Subcutaneous abdominal adipose tissue (tissue), 5 donors: ENCODE results near the gene RALGDS.
"Not testable (repeated sequence)": the region's sequence is repeated elsewhere in the genome, so short reads cannot be mapped to it uniquely, and the experiment has no call there.

Source experiments
- H3K27ac ChIP-seq: one replicate; pipeline ENCODE4 v1.7.0; 2013; ENCODE audit warnings: low read depth, mild to moderate bottlenecking, inconsistent platforms, low read length, moderate library complexity
- H3K27me3 ChIP-seq, 5 donors: one replicate each; pipeline ENCODE4 v1.7.0; 2013; ENCODE audit warnings: low read length in 5 of 5, inconsistent platforms in 1 of 5; ENCODE audit not compliant: control insufficient read depth in 5 of 5, insufficient read depth in 4 of 5
- H3K36me3 ChIP-seq, 5 donors: one replicate each; pipeline ENCODE4 v1.7.0; 2013; ENCODE audit warnings: low read length in 5 of 5; ENCODE audit not compliant: control insufficient read depth in 5 of 5, insufficient read depth in 5 of 5
- H3K4me1 ChIP-seq, 5 donors: one replicate each; pipeline ENCODE4 v1.7.0; 2013; ENCODE audit warnings: low read length in 5 of 5, mild to moderate bottlenecking in 3 of 5, moderate library complexity in 1 of 5; ENCODE audit not compliant: control insufficient read depth in 5 of 5, insufficient read depth in 5 of 5
- H3K4me3 ChIP-seq, 5 donors: one replicate each; pipeline ENCODE4 v1.7.0; 2013; ENCODE audit warnings: low read length in 5 of 5, low read depth in 1 of 5
- H3K9ac ChIP-seq, 5 donors: one replicate each; pipeline ENCODE4 v1.7.0; 2013; ENCODE audit warnings: low read length in 5 of 5, mild to moderate bottlenecking in 4 of 5, moderate library complexity in 3 of 5
- H3K9me3 ChIP-seq, 5 donors: one replicate each; pipeline ENCODE4 v1.7.0; 2013; ENCODE audit warnings: low read length in 5 of 5; ENCODE audit not compliant: control insufficient read depth in 5 of 5
- donor health status: healthy.
- donor health status: healthy.
- donor health status: healthy.
- donor health status: healthy.
- donor health status: healthy.

The RALGDS gene

GRCh38 chr9:133067813-133068212 is 53.2 kb downstream of the RALGDS start:
- Histone ChIP-seq H3K4me3 (no peak overlapping the region), H3K27me3 (no peaks in the 10 kb centered on the region), H3K27ac (no peak overlapping the region), H3K4me1 (no peaks in the 10 kb centered on the region), H3K9ac (no peak overlapping the region), H3K36me3 (peaks cover 0 to 4% (median 2%) of the 10 kb centered on the region in 5 donors), H3K9me3 (no peaks in the 10 kb centered on the region)

- Histone ChIP-seq H3K9me3 (no peaks in the 10 kb centered on the region), H3K4me3 (no peak overlapping the region), H3K27ac (no peak overlapping the region), H3K27me3 (no peaks in the 10 kb centered on the region), H3K36me3 (peaks cover 0 to 4% (median 2%) of the 10 kb centered on the region in 5 donors), H3K4me1 (no peaks in the 10 kb centered on the region), H3K9ac (no peak overlapping the region)
Measured at GRCh38 chr9:133067006-133067405, 54.0 kb downstream of the RALGDS start.

- H3K4me1 ChIP-seq, result peaks cover 0 to 1% (median 1%) of the 10 kb centered on the region in 5 donors
Measured at GRCh38 chr9:133066181-133066983, 54.7 kb downstream of the RALGDS start.

GRCh38 chr9:133065070-133065388 is 56.0 kb downstream of the RALGDS start:
- H3K27ac ChIP-seq, result no peak overlapping the region
- peaks cover 0 to 4% (median 2%) of the 10 kb centered on the region in 5 donors for H3K36me3 ChIP-seq
- peaks cover 0 to 7% (median 5%) of the 10 kb centered on the region in 5 donors for H3K4me1 ChIP-seq
- H3K9ac ChIP-seq, result no peak overlapping the region
- H3K27me3 ChIP-seq, result no peaks in the 10 kb centered on the region
- no peak overlapping the region for H3K4me3 ChIP-seq
- no peaks in the 10 kb centered on the region for H3K9me3 ChIP-seq

More at GRCh38 chr9:133066181-133066983, 54.7 kb downstream of the RALGDS start:
- no peak overlapping the region for H3K27ac ChIP-seq
- H3K9me3 ChIP-seq, result no peaks in the 10 kb centered on the region
- H3K36me3 ChIP-seq, result peaks cover 0 to 4% (median 2%) of the 10 kb centered on the region in 5 donors
- no peak overlapping the region for H3K4me3 ChIP-seq
- H3K9ac ChIP-seq, result no peak overlapping the region
- no peaks in the 10 kb centered on the region for H3K27me3 ChIP-seq

GRCh38 chr9:133064241-133065069 is 56.6 kb downstream of the RALGDS start:
- H3K4me3 ChIP-seq, result no peak overlapping the region
- no peak overlapping the region for H3K27ac ChIP-seq
- no peaks in the 10 kb centered on the region for H3K9me3 ChIP-seq
- no peak overlapping the region for H3K9ac ChIP-seq
- H3K36me3 ChIP-seq, result peaks cover 0 to 4% (median 2%) of the 10 kb centered on the region in 5 donors
- peaks cover 0 to 12% (median 6%) of the 10 kb centered on the region in 5 donors for H3K4me1 ChIP-seq
- no peaks in the 10 kb centered on the region for H3K27me3 ChIP-seq

- H3K4me3 ChIP-seq, result no peak overlapping the region
- H3K27ac ChIP-seq, result no peak overlapping the region
- no peaks in the 10 kb centered on the region for H3K9me3 ChIP-seq
- H3K27me3 ChIP-seq, result no peaks in the 10 kb centered on the region
- H3K4me1 ChIP-seq, result peaks cover 0 to 12% (median 6%) of the 10 kb centered on the region in 5 donors
- H3K9ac ChIP-seq, result no peak overlapping the region
- peaks cover 0 to 5% (median 4%) of the 10 kb centered on the region in 5 donors for H3K36me3 ChIP-seq
Measured at GRCh38 chr9:133063500-133064231, 57.4 kb downstream of the RALGDS start.

GRCh38 chr9:133063159-133063499 is 57.9 kb downstream of the RALGDS start:
- Histone ChIP-seq H3K4me3 (no peak overlapping the region), H3K27ac (no peak overlapping the region), H3K36me3 (peaks cover 0 to 10% (median 7%) of the 10 kb centered on the region in 5 donors), H3K4me1 (peaks cover 0 to 12% (median 6%) of the 10 kb centered on the region in 5 donors), H3K27me3 (no peaks in the 10 kb centered on the region), H3K9me3 (no peaks in the 10 kb centered on the region), H3K9ac (no peak overlapping the region)

- H3K27ac ChIP-seq, result not testable (repeated sequence)
Measured at GRCh38 chr9:133062569-133062968, 58.5 kb downstream of the RALGDS start.

GRCh38 chr9:133061764-133062145 is 59.3 kb downstream of the RALGDS start, which contains the start of gene CEL:
Gene CEL (plus strand): TSS chr9:133061981. CDS start chr9:133062003, 22 bp downstream.
- not testable (repeated sequence) for H3K27me3 ChIP-seq, H3K4me3 ChIP-seq, H3K9ac ChIP-seq, H3K27ac ChIP-seq, H3K9me3 ChIP-seq
- peaks cover 0 to 24% (median 20%) of the 10 kb centered on the region in 5 donors for H3K36me3 ChIP-seq
- peaks cover 0 to 12% (median 6%) of the 10 kb centered on the region in 5 donors for H3K4me1 ChIP-seq

More at GRCh38 chr9:133062569-133062968, 58.5 kb downstream of the RALGDS start:
- Histone ChIP-seq H3K36me3 (peaks cover 0 to 16% (median 13%) of the 10 kb centered on the region in 5 donors), H3K4me1 (peaks cover 0 to 12% (median 6%) of the 10 kb centered on the region in 5 donors)
- H3K4me3 ChIP-seq, H3K9ac ChIP-seq, H3K27me3 ChIP-seq, H3K9me3 ChIP-seq: not testable (repeated sequence)
